HUDEP-2 (cell line): ENCODE data around the gene CCDC91.
"Not testable (repeated sequence)": the region's sequence is repeated elsewhere in the genome, so short reads cannot be mapped to it uniquely, and the experiment has no call there.

Experiments
- DNase-seq, 76 experiments: peaks; one replicate each; lab custom pipeline; 2025; ENCODE audit not compliant: unreplicated experiment in 76 of 76; lab: John Stamatoyannopoulos, UW

The CCDC91 gene

GRCh38 chr12:28350502-28350901 lies 160.2 kb downstream of the CCDC91 start:
- DNase-seq = no peak

GRCh38 chr12:28351414-28351813 lies 161.2 kb downstream of the CCDC91 start:
- DNase-seq = no peak

DNA sequence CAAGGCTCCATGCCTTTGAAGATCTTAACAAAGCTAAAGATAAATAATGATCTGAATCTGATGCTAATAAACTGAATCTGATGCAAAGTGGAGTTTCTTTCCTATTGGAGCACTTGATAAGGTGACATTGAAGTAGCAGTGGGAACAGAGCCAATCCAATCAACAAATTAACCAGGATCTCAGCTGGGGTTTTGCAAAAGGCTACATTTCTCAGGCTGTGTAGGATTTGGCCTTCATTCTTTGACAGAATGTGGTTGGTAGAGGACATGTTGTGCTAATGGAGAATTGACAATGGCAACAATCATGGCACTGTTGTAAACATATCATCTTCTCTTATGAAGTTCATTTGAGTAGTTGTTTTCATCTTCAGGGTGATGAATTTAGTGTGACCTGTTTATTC lies 164.9 kb downstream of the CCDC91 start:
- DNase-seq = no peak

- no peak for DNase-seq
Observed at GRCh38 chr12:28360253-28360652, 170.0 kb downstream of the CCDC91 start.

DNA sequence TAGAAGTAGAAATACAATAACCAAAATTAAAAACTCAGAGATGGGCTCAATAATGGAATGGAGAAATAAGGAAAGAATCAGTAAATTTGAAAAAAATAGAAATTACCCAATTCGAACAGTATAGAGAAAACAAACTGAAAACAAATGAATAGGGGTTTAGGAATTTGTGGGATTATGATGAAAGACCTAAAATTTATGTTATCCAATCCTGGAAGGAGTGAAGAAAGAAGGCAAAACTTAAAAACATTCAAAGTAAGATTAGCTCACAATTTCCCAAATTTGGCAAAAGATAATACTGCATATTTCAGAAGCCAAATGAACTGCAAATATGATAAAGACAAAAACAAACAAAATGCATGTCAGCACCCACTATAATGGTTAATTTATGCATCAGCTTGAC lies 177.1 kb downstream of the CCDC91 start:
- no peak for DNase-seq

DNA sequence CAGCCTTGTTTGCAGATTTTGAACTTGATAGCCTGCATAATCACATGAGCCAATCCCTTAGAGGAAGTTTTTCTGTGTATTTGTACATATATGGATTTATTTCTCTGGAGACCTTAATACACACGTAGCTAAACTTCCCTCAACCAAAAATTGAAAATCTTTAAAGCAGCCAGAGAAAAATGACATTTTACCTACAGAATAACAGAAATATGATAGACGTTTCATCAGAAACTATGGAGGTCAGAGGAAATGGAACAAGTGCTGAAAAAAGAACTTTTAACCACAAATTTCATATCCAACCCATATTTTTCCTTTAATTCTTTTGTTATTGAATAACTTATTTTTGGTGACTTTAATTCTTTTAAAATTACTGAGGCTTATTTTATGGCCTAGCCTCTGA lies 177.7 kb downstream of the CCDC91 start:
- DNase-seq = no peak

DNA sequence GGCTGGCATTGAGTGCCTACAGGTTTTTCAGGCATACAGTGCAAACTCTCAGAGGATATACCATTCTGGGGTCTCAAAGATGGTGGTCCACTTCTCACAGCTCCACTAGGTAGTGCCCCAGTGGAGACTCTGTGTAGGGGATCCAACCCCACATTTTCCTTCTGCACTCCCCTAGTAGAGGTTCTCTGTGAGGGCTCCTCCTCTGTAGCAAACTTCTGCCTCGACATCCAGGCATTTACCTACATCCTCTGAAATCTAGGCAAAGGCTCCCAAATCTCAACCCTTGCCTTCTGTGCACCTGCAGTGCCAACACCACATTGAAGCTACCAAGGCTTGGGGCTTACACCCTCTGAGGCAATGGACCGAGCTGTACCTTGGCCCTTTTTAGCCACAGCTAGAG lies 179.2 kb downstream of the CCDC91 start:
- no peak for DNase-seq

DNA sequence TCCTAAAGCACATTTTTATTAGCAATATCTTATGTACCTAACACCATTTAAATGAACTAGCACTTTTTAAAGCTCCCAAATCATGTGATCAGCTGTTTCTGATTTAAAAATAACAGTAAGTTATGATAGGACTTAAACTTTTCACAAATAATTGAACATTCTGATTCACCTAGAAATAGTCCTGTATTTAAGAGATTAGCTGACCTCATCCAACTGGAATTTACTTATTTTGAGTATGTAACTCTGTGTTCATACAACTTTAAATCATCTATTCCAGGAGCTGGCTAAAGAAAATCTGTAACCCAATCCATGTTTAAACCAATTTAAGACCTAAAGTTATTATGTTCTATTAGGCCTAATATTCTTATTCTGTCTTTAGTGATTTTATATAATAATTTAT lies 184.3 kb downstream of the CCDC91 start:
- no peak for DNase-seq

DNA sequence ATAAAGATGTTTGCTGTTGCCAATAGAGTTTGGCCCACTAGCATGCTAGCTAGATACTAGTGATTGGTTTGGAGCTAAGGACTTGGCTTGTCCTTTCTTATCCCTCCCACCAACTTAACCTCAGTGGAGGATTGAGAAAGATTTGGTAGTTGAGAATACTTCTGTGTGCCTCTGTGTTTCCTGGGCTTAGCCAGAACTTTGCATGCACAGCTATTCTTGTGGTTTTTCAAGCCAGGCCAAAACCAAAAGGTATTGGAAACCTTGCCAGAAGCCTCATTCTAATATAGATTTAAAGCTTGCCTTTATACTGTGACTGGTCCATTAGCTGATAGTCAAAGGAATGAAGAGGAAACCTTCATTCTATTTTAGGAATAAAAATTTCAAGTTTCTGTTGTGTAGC lies 188.5 kb downstream of the CCDC91 start:
- no peak for DNase-seq

GRCh38 chr12:28379779-28380178 lies 189.5 kb downstream of the CCDC91 start:
- not testable (repeated sequence) for DNase-seq

DNA sequence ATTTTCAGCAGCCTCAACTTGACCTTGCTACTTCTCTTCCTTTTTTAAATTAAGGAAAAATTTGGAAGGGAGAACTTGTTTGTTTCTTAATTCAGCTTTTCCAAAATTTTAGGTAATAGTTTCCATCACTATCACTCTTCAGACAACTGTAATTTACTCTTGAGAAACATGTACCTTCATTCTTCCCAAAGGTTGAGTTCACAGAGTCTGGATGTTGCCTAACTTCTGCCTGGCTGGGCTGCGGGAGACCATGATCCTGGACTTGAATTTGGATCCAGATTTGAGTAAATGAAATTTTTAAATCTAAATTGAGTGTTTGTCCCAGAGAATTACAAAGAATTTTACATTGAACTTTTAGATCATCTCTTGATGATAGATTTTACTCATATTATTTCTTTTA lies 193.1 kb downstream of the CCDC91 start:
- DNase-seq = no peak

DNA sequence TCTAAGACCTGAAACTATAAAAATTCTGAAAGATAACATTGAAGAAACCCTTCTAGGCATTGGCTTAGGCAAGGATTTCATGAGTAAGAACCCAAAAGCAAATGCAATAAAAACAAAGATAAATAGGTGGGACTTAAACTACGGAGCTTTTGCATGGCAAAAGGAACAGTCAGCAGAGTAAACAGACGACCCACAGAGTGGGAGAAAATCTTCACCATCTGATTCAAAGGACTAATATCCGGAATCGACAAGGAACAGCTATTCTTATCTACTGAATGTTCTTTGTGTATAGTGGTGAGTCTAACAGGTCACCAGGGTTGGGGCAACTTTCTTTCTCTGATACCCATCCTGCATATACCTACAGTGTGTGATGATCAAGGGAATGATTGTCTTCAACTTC lies 198.6 kb downstream of the CCDC91 start:
- DNase-seq = no peak

DNA sequence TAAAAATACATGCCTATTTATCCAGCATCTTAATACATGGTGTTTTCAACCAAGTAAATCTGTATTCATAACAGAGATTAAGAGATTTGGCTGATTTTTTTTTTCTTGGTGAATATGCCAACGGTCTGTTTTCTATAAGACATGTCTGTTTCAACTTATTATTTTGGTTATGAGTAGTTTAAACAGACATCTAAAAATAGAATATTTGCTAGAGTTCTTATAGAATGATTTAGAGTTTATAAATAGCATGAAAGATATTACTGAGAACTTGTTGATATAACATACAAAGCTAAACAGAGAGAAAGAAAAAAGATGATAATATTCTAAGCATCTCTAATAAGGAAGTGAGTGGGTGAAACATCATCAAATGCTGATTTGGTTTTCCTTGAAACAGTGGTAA lies 199.9 kb downstream of the CCDC91 start:
- no peak for DNase-seq

DNA sequence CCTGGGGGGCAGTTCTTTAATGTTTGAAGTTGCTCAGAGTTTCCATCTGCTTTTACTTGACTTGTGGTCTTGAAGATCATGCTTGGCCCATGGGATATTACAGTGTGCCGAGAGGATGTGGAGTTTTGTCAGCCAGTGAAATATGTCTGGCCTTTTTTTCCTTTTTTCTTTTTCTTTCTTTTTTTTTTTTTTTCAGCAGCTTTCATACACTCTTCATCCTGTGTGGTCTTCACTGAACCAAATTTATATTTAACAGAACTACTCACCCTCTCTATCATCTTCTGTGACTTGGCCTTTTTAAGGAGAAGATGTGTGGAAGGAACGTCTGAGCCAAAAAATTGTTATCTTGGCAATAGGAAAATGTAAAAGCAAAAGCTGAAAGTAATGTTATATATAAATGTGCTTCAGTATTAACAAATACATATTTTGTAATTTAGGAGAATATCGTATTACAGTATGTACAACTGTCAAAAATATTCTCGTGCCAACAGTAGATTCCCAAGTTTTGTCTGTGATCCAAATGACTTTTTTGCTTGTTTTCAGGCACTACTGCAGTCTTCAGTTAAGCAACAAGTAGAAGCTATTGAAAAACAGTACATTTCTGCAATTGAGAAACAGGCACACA lies 200.6 kb downstream of the CCDC91 start:
- no peak for DNase-seq

DNA sequence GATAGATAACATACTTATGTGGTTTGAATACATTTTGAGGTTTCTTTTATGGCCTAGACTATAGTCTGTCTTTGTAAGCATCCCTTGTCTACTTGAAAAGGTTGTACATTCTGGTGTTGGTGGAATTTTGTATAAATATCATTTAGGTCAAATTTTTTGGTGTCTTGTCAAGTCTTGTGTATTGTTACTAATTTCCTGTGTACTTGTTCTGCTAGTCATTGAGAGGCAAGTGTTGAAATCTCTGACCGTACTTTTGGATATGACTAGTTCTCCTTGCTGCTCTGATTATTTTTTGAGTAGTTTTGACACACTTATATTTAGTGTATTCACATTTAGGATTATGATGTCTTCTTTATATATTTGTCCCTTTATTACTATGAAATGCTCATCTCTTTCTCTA lies 219.6 kb downstream of the CCDC91 start:
- DNase-seq = no peak

GRCh38 chr12:28413460-28414109 lies 223.3 kb downstream of the CCDC91 start:
- DNase-seq = no peak

- no peak for DNase-seq
Observed at GRCh38 chr12:28415755-28416154, 225.5 kb downstream of the CCDC91 start.

GRCh38 chr12:28421374-28421773 lies 231.1 kb downstream of the CCDC91 start:
- no peak for DNase-seq

GRCh38 chr12:28424965-28425364 lies 234.7 kb downstream of the CCDC91 start:
- DNase-seq = no peak

GRCh38 chr12:28425526-28425925 lies 235.3 kb downstream of the CCDC91 start:
- no peak for DNase-seq

DNA sequence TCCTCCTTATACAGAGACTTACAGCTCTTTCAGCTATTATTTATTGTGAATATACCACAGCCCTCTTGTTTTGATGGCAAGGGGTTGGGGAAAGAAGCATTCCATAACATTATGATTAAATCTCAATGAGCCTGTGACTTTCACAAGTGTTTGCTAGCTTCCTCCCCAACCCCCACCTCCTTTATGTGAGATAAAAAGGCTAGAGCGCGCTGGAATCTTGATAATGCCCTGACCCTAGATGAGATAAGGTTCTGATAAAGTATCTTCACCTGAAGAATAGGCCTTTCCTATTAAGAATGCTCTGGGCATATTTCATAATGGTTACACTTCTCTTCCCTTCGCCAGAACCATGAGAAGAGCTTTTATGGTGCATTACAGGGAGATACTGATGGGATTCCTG lies 236.8 kb downstream of the CCDC91 start:
- no peak for DNase-seq

GRCh38 chr12:28440081-28440608 lies 249.9 kb downstream of the CCDC91 start:
- DNase-seq = no peak

GRCh38 chr12:28442101-28442500 lies 251.8 kb downstream of the CCDC91 start:
- DNase-seq = no peak
